ENCODE results near the gene ERICH4. TPM values are rescaled to one million over a fixed set of nuclear protein-coding genes. Genes with fewer than 3 reads are reported as not detected.
"Not testable (repeated sequence)": the region's sequence is repeated elsewhere in the genome, so short reads cannot be mapped to it uniquely, and the experiment has no call there.

Gene ERICH4
- total RNA-seq, 2 donors from 2014 or later, result not detected

DNA sequence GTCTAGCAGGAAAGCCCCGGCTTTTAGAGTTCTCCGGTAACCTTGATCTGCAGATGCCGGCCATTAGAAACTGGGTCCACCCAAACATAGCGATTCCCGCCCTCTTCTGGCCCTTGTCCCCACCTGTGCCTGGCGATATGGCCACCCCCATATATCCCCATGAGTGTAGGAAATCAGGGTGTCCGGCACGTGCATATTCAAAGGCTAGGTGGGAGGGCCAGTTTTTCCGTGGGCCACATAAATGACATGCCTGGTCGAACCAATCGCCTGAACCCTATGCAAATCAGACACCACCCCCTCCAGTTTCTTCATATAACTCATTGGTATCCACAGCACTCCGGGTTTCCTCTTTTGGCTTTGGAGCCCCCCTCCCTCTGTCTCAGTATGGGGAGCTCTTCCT is 37.4 kb downstream of the ERICH4 start:
- Mint-ChIP-seq H3K4me3 (no peak overlapping the region), H3K27ac (no peak overlapping the region), H3K9me3 (no peaks in the 10 kb centered on the region), H3K27me3 (ENCODE audit: low read depth) (peaks cover 45% of the 10 kb centered on the region), H3K4me1 (ENCODE audit: low read depth) (no peaks in the 10 kb centered on the region), H3K36me3 (ENCODE audit: insufficient read depth in 2 of 2) (no peaks in the 10 kb centered on the region)
- no peak for DNase-seq
- ATAC-seq (replicated peaks in 1 of 2), result no peak

- ATAC-seq (replicated peaks in 1 of 2) (no peak), DNase-seq (no peak)
- no peak overlapping the region for H3K27ac Mint-ChIP-seq
- peaks cover 2% of the 10 kb centered on the region in 2 donors for H3K36me3 Mint-ChIP-seq (ENCODE audit: insufficient read depth in 2 of 2)
- peaks cover 52% of the 10 kb centered on the region for H3K27me3 Mint-ChIP-seq (ENCODE audit: low read depth)
- peaks cover 2 to 3% of the 10 kb centered on the region in 2 donors for H3K9me3 Mint-ChIP-seq
- no peak overlapping the region for H3K4me3 Mint-ChIP-seq
- H3K4me1 Mint-ChIP-seq (ENCODE audit: low read depth), result no peaks in the 10 kb centered on the region
Observed at GRCh38 chr19:41484822-41485221, 41.9 kb downstream of the ERICH4 start.

GRCh38 chr19:41486953-41487352 is 44.0 kb downstream of the ERICH4 start:
- not testable (repeated sequence) for H3K9me3 Mint-ChIP-seq; H3K4me3 Mint-ChIP-seq; H3K27ac Mint-ChIP-seq; DNase-seq; H3K36me3 Mint-ChIP-seq (ENCODE audit: insufficient read depth in 2 of 2); ATAC-seq (replicated peaks in 1 of 2); H3K4me1 Mint-ChIP-seq (ENCODE audit: low read depth)
- peaks cover 46% of the 10 kb centered on the region for H3K27me3 Mint-ChIP-seq (ENCODE audit: low read depth)

GRCh38 chr19:41492843-41493242 is 49.9 kb downstream of the ERICH4 start:
- no peak for DNase-seq
- peaks cover 0 to 2% of the 10 kb centered on the region in 2 donors for H3K9me3 Mint-ChIP-seq
- no peak overlapping the region for H3K27ac Mint-ChIP-seq
- no peak for ATAC-seq (replicated peaks in 1 of 2)
- no peaks in the 10 kb centered on the region for H3K36me3 Mint-ChIP-seq (ENCODE audit: insufficient read depth in 2 of 2)
- peaks cover 10% of the 10 kb centered on the region for H3K27me3 Mint-ChIP-seq (ENCODE audit: low read depth)
- H3K4me3 Mint-ChIP-seq, result no peak overlapping the region
- H3K4me1 Mint-ChIP-seq (ENCODE audit: low read depth), result no peaks in the 10 kb centered on the region

Other genes with a start within 250 kb of the ERICH4 start
- gene CYP2S1, start 249.9 kb upstream of the ERICH4 start, total RNA-seq, result 1 to 10 TPM in 1 of 2 donors, under 1 TPM in 1; 0.35 to 1.2 TPM
- gene AXL, start 223.9 kb upstream of the ERICH4 start, total RNA-seq, result under 1 TPM; 0.17 to 0.44 TPM
- gene HNRNPUL1, start 178.8 kb upstream of the ERICH4 start, total RNA-seq, result 100 to 1,000 TPM; 276 to 351 TPM
- 10 to 100 TPM; 28.8 to 33.4 TPM for gene CCDC97, start 133.0 kb upstream of the ERICH4 start, total RNA-seq
- gene TGFB1, start 89.2 kb upstream of the ERICH4 start, total RNA-seq, result 10 to 100 TPM; 93.5 to 94.2 TPM
- gene B9D2, start 79.0 kb upstream of the ERICH4 start, total RNA-seq, result 1 to 10 TPM; 6.4 to 7.7 TPM
- 10 to 100 TPM; 12.3 to 12.8 TPM for gene TMEM91, start 66.6 kb upstream of the ERICH4 start, total RNA-seq
- gene EXOSC5, start 45.8 kb upstream of the ERICH4 start, total RNA-seq, result 10 to 100 TPM; 30.3 to 30.7 TPM
- gene BCKDHA, start 45.3 kb upstream of the ERICH4 start, total RNA-seq, result 10 to 100 TPM; 18.4 to 21.6 TPM
- 1 to 10 TPM in 1 of 2 donors, not detected in 1; 1.1 TPM for gene B3GNT8, start 15.8 kb upstream of the ERICH4 start, total RNA-seq
- gene DMAC2, start 3.2 kb upstream of the ERICH4 start, total RNA-seq, result 10 to 100 TPM; 59.9 to 66.6 TPM
- gene CEACAM21, start 133.0 kb downstream of the ERICH4 start, total RNA-seq, result 10 to 100 TPM; 38.4 to 41.7 TPM
- gene CEACAM4, start 183.9 kb downstream of the ERICH4 start, total RNA-seq, result not detected
- not detected for gene CEACAM7, start 245.1 kb downstream of the ERICH4 start, total RNA-seq